Testis (tissue), 2 donors: ENCODE data around the gene GFRA3.

Experiments
- CTCF ChIP-seq, 3 experiments: fragments of 450-650 bp in 2 of 3; fragments of 200-600 bp in 1 of 3; sonication (generic) in 1 of 3; IDR thresholded peaks; one replicate each; pipeline ENCODE4 v1.5.1; 2016 to 2019; ENCODE audit warnings: antibody characterized with exemption in 3 of 3, mild to moderate bottlenecking in 2 of 3, moderate library complexity in 1 of 3
- POLR2A ChIP-seq: fragments of 450-650 bp; IDR thresholded peaks from one replicate; pipeline ENCODE4 v1.6.1; 2017; ENCODE audit warnings: antibody characterized with exemption, mild to moderate bottlenecking, moderate library complexity

GRCh38 chr5:138213161-138214029, 61.0 kb downstream of the GFRA3 start, which contains the start of gene CDC23:
- TF ChIP-seq CTCF (IDR thresholded peaks at IDR 0.05): no peak
- TF ChIP-seq POLR2A: peak; percentile 35
